ENCODE data around the gene MAP3K5.

The MAP3K5 gene

DNA sequence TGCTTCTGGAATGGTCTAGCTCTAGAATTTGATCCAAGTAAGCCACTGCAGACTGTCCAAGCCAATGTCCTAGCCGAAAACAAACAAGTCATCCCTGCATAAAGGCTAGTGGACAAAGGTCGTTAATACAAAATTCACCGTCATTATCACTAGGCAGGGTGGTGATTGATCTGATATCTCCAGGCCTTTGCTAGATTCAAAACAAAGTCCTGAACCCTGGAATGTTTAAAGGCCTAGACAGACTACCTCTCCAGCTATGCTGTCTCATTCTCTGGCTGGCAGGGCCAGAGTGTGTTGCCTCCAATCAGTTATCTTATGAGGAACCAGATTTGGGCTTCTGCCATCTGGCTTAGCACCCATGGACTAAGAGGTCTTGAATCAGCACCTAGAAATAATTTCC, 280.4 kb downstream of the MAP3K5 start:
- H3K4me3 ChIP-seq = no peak overlapping the region
- peak overlapping the region in 3 of 21 experiments; percentile 27 to 37 (median 30) for H3K27ac ChIP-seq

DNA sequence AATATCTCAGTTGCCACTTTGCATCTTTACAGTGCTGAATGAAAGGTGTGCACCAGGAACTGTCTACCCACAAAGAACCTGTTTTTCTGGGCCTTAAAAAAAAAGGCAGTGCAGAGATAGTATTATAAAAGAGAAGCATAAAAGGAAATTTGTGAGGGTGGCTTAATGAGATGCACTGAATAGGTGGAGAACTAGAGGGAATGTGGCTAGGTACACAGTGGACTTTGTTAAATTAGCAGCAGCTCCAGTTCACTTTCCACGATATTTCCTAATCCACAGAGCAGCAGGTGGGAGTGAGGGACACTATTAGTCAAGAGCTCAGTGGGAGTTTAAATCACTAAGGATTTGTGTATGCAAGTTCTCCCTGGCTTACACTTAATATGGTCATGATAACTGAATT, 280.9 kb downstream of the MAP3K5 start:
- Histone ChIP-seq H3K27ac (peak overlapping the region in 3 of 21 experiments; percentile 10 to 37 (median 27)), H3K4me3 (no peak overlapping the region)

DNA sequence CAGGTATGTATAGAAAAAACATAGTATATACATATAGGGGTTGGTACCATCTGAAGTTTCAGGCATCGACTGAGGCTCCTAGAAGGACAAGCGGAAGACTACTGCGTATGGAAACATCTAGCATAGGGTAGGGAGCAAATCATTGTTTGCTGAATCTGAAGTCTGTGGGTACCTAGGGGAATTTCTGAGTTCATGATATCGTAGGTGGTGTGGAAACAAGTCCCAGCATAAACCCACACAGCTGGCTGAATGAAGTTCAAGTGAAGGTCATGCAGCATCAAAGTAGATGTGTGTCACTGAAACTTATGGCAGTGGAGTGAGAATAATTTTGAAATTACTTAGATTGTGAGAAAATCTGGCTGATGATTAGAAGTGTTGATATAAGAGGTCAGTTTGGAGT, 281.5 kb downstream of the MAP3K5 start:
- H3K27ac ChIP-seq = peak overlapping the region in 3 of 21 experiments; percentile 7 to 14 (median 10)

DNA sequence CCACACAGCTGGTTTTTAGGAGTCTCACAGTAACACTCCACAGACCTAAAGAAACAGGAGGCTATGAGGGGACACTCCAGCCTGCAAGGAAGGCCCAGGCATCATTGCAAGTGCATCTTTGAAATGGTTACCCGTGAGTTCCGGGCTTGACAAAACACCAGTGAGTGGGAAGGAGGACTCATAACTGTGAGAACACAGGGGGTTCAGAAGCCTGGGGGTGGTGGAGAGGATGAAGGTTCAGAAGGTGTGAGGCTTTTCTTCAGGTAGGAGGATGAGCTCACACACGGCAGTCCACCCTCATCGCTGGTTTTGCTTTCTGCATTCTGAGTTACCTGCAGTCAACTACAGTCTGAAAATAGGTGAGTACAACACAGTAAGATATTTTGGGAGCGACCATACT, 282.0 kb downstream of the MAP3K5 start:
- H3K4me3 ChIP-seq = no peak overlapping the region
- peak overlapping the region in 1 of 21 experiments; percentile 7 for H3K27ac ChIP-seq

More for the DNA sequence above, 281.5 kb downstream of the MAP3K5 start:
- no peak overlapping the region for H3K4me3 ChIP-seq

DNA sequence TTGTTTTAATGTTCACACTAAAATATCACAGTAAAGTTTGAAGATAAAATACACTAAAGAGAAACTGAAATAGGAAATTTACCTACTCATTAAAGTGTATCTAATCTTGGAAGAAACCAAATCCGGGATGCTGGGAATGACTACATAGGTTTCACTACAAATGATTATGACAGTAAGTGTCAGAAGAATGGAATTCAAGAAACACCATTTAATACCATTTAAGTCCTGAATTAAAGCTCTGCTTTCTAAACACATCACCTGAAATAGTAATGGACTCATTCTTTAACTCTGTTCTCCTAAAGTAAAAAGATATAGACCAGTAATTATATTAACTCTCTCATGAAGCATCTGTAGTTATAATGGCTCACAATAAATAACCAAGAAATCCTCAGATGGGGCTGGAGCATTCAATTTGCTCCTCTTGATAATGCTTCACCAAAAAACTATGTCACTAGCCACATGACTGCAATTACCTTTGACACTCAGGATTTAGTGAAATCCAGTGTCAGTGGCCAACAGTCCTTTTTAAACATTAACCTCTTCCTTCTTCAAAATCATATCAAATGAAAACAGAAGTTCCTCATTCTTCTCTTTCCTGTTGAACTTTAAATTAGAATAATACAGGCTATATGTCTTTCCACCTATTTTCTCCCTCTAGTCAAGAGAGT, 283.4 kb downstream of the MAP3K5 start:
- Histone ChIP-seq H3K4me3 (no peak overlapping the region), H3K27ac (no peak overlapping the region)
